GM18499 (cell line): ENCODE measurements around the gene LRRC4B.

Experiments
- ATAC-seq: cut with Tn5 transposase; IDR thresholded peaks from one replicate; pipeline ENCODE4 v1.9.1; 2021; ENCODE audit warnings: moderate number of reproducible peaks; ENCODE audit not compliant: insufficient read depth, unreplicated experiment

Gene LRRC4B

GRCh38 chr19:50493171-50493570 lies 75.1 kb downstream of the LRRC4B start:
- ATAC-seq = no peak

GRCh38 chr19:50492303-50493052 lies 75.8 kb downstream of the LRRC4B start:
- no peak for ATAC-seq

- no peak for ATAC-seq
Measured at GRCh38 chr19:50490991-50491472, 77.2 kb downstream of the LRRC4B start.

- ATAC-seq = no peak
Measured at GRCh38 chr19:50490411-50490811, 77.8 kb downstream of the LRRC4B start.

- no peak for ATAC-seq
Measured at GRCh38 chr19:50489461-50490011, 78.7 kb downstream of the LRRC4B start.

- no peak for ATAC-seq
Measured at GRCh38 chr19:50488389-50489194, 79.6 kb downstream of the LRRC4B start.

GRCh38 chr19:50486823-50487515 lies 81.3 kb downstream of the LRRC4B start:
- no peak for ATAC-seq

- ATAC-seq = no peak
Measured at GRCh38 chr19:50485284-50485955, 82.8 kb downstream of the LRRC4B start.

GRCh38 chr19:50482916-50483315 lies 85.3 kb downstream of the LRRC4B start:
- ATAC-seq = no peak

GRCh38 chr19:50482271-50482855 lies 85.9 kb downstream of the LRRC4B start:
- no peak for ATAC-seq

- ATAC-seq = no peak
Measured at GRCh38 chr19:50481351-50482149, 86.7 kb downstream of the LRRC4B start.

GRCh38 chr19:50480281-50481111 lies 87.7 kb downstream of the LRRC4B start:
- ATAC-seq = no peak

GRCh38 chr19:50479761-50480251 lies 88.4 kb downstream of the LRRC4B start:
- no peak for ATAC-seq

GRCh38 chr19:50478901-50479715 lies 89.1 kb downstream of the LRRC4B start:
- ATAC-seq = no peak

GRCh38 chr19:50477751-50478515 lies 90.3 kb downstream of the LRRC4B start:
- no peak for ATAC-seq

- no peak for ATAC-seq
Measured at GRCh38 chr19:50476907-50477238, 91.4 kb downstream of the LRRC4B start.
